Measurements from ENCODE around the gene PPP1R2. TPM values are rescaled to one million over a fixed set of nuclear protein-coding genes. Genes with fewer than 3 reads are reported as not detected.

The PPP1R2 gene
- total RNA-seq, 2 donors from 2014 or later = 43.4 to 49.4 TPM

GRCh38 chr3:195532345-195532744 lies 10.8 kb downstream of the PPP1R2 start:
- Histone ChIP-seq H3K4me1 (peaks cover 0 to 26% of the 10 kb centered on the region in 2 donors), H3K4me3 (no peak overlapping the region), H3K9me3 (no peaks in the 10 kb centered on the region), H3K36me3 (no peaks in the 10 kb centered on the region), H3K27ac (no peak overlapping the region), H3K27me3 (no peaks in the 10 kb centered on the region)
- DNase-seq (ENCODE audit: low spot score) = no peak
- TF ChIP-seq CTCF (IDR thresholded peaks at IDR 0.05) = no peak

GRCh38 chr3:195531683-195532082 lies 11.4 kb downstream of the PPP1R2 start:
- Histone ChIP-seq H3K4me1 (peaks cover 0 to 26% of the 10 kb centered on the region in 2 donors), H3K27me3 (no peaks in the 10 kb centered on the region)

GRCh38 chr3:195526492-195526891 lies 16.6 kb downstream of the PPP1R2 start:
- peaks cover 24% of the 10 kb centered on the region for H3K36me3 ChIP-seq
- no peak for TF ChIP-seq CTCF (IDR thresholded peaks at IDR 0.05)

More at GRCh38 chr3:195531683-195532082, 11.4 kb downstream of the PPP1R2 start:
- no peak for TF ChIP-seq CTCF (IDR thresholded peaks at IDR 0.05)
- Histone ChIP-seq H3K27ac (no peak overlapping the region), H3K36me3 (no peaks in the 10 kb centered on the region), H3K9me3 (no peaks in the 10 kb centered on the region), H3K4me3 (no peak overlapping the region)
- no peak for DNase-seq (ENCODE audit: low spot score)

GRCh38 chr3:195524171-195524896 lies 18.8 kb downstream of the PPP1R2 start:
- Histone ChIP-seq H3K4me1 (no peaks in the 10 kb centered on the region), H3K4me3 (no peak overlapping the region), H3K27me3 (no peaks in the 10 kb centered on the region), H3K9me3 (no peaks in the 10 kb centered on the region), H3K36me3 (peaks cover 24% of the 10 kb centered on the region), H3K27ac (no peak overlapping the region)
- DNase-seq (ENCODE audit: low spot score) = no peak
- TF ChIP-seq CTCF (IDR thresholded peaks at IDR 0.05) = no peak

More at GRCh38 chr3:195526492-195526891, 16.6 kb downstream of the PPP1R2 start:
- Histone ChIP-seq H3K4me3 (no peak overlapping the region), H3K9me3 (no peaks in the 10 kb centered on the region), H3K27ac (no peak overlapping the region), H3K27me3 (no peaks in the 10 kb centered on the region), H3K4me1 (no peaks in the 10 kb centered on the region)
- no peak for DNase-seq (ENCODE audit: low spot score)

- H3K4me3 ChIP-seq = no peak overlapping the region
- H3K36me3 ChIP-seq = peaks cover 32% of the 10 kb centered on the region
- no peaks in the 10 kb centered on the region for H3K27me3 ChIP-seq
- H3K27ac ChIP-seq = no peak overlapping the region
- no peak for DNase-seq (ENCODE audit: low spot score)
- peak; percentile 57 to 84 for TF ChIP-seq CTCF (IDR thresholded peaks at IDR 0.05)
- H3K4me1 ChIP-seq = no peaks in the 10 kb centered on the region
- H3K9me3 ChIP-seq = no peaks in the 10 kb centered on the region
Measured at GRCh38 chr3:195522254-195523023, 20.7 kb downstream of the PPP1R2 start.
